Fibroblast of villous mesenchyme (primary cell): ENCODE results near the gene ETV7. TPM values are rescaled to one million over a fixed set of nuclear protein-coding genes. Genes with fewer than 3 reads are reported as not detected.

Experiments used
- DNase-seq: peaks from one replicate; pipeline ENCODE4 v3.0.0-alpha.2; 2010; ENCODE audit warnings: low read depth
- H3K4me3 ChIP-seq: 2 replicates; pipeline ENCODE4 v1.5.1; 2011; ENCODE audit warnings: low read depth, mild to moderate bottlenecking, low read length
- CTCF ChIP-seq: IDR thresholded peaks from 2 replicates; pipeline ENCODE4 v1.5.1; 2012; ENCODE audit warnings: low read depth, mild to moderate bottlenecking, low read length; ENCODE audit not compliant: insufficient read depth
- total RNA-seq: library from RNA; depleted of rRNA; stranded (reverse); fragments of >200 nt; gene quantifications from 2 replicates; pipeline ENCODE4 v1.2.3, GENCODE V29; 2012

Gene ETV7
- total RNA-seq, 1 donor, result 0.86 TPM

GRCh38 chr6:36335465-36336207 lies 51.8 kb downstream of the ETV7 start:
- no peak for DNase-seq
- no peak overlapping the region for H3K4me3 ChIP-seq
- no peak for TF ChIP-seq CTCF

GRCh38 chr6:36334832-36335459 lies 52.5 kb downstream of the ETV7 start:
- TF ChIP-seq CTCF, result no peak
- no peak overlapping the region for H3K4me3 ChIP-seq
- DNase-seq, result no peak

GRCh38 chr6:36333931-36334725 lies 53.3 kb downstream of the ETV7 start:
- H3K4me3 ChIP-seq, result no peak overlapping the region
- no peak for DNase-seq
- no peak for TF ChIP-seq CTCF

- DNase-seq, result no peak
- TF ChIP-seq CTCF, result no peak
- H3K4me3 ChIP-seq, result no peak overlapping the region
Measured at GRCh38 chr6:36333171-36333895, 54.1 kb downstream of the ETV7 start.

GRCh38 chr6:36331381-36331780 lies 56.1 kb downstream of the ETV7 start:
- DNase-seq, result no peak
- H3K4me3 ChIP-seq, result no peak overlapping the region
- TF ChIP-seq CTCF, result no peak

- no peak for DNase-seq
- no peak for TF ChIP-seq CTCF
- no peak overlapping the region for H3K4me3 ChIP-seq
Measured at GRCh38 chr6:36330366-36330765, 57.1 kb downstream of the ETV7 start.
